DND-41 (cell line): ENCODE results near the gene CBLN4.

Experiments used
- ATAC-seq: fragments of 200-7000 bp; cut with Tn5 transposase; 3 replicates; pipeline ENCODE4 v1.9.1; 2021; ENCODE audit warnings: low read depth; ENCODE audit not compliant: insufficient read depth
- DNase-seq: peaks from one replicate; pipeline ENCODE4 v3.0.0-alpha.2; 2020
- H2AFZ ChIP-seq: 2 replicates; pipeline ENCODE4 v1.6.0; 2012; ENCODE audit warnings: low read depth, low read length
- H3K27ac ChIP-seq: 2 replicates; pipeline ENCODE4 v1.5.1; 2012; ENCODE audit warnings: low read length, inconsistent platforms
- H3K27me3 ChIP-seq: fragments of 200-600 bp; sonication (generic); 2 replicates; pipeline ENCODE4 v1.6.0; 2012; ENCODE audit warnings: low read length, mild to moderate bottlenecking, inconsistent platforms; ENCODE audit not compliant: insufficient read depth, poor library complexity
- H3K36me3 ChIP-seq: 2 replicates; pipeline ENCODE4 v1.5.1; 2012; ENCODE audit warnings: low read length, inconsistent platforms; ENCODE audit not compliant: insufficient read depth
- H3K4me1 ChIP-seq: 2 replicates; pipeline ENCODE4 v1.5.1; 2012; ENCODE audit warnings: mild to moderate bottlenecking, low read length; ENCODE audit not compliant: insufficient read depth
- H3K4me2 ChIP-seq: 2 replicates; pipeline ENCODE4 v1.6.0; 2012; ENCODE audit warnings: mild to moderate bottlenecking, moderate library complexity, low read length, inconsistent platforms; ENCODE audit not compliant: insufficient read depth
- H3K4me3 ChIP-seq, 2 experiments: fragments of 200-600 bp in 1 of 2; shearing (Covaris generic) in 1 of 2; 2 replicates each; pipeline ENCODE4 v1.5.1; 2012 to 2016; ENCODE audit warnings: inconsistent platforms in 2 of 2, low read length in 2 of 2, mild to moderate bottlenecking in 2 of 2, low read depth in 1 of 2, moderate library complexity in 1 of 2
- H3K79me2 ChIP-seq: 2 replicates; pipeline ENCODE4 v1.6.0; 2012; ENCODE audit warnings: low read length, inconsistent platforms; ENCODE audit not compliant: insufficient read depth
- H3K9ac ChIP-seq: 2 replicates; pipeline ENCODE4 v1.6.0; 2012; ENCODE audit warnings: low read depth, mild to moderate bottlenecking, inconsistent platforms, low read length, moderate library complexity
- H3K9me3 ChIP-seq: 2 replicates; pipeline ENCODE4 v1.5.1; 2012; ENCODE audit warnings: low read length, moderate library complexity, mild to moderate bottlenecking, inconsistent platforms; ENCODE audit not compliant: insufficient read depth, severe bottlenecking
- H4K20me1 ChIP-seq: 2 replicates; pipeline ENCODE4 v1.6.0; 2012; ENCODE audit warnings: low read length; ENCODE audit not compliant: insufficient read depth
- EZH2 ChIP-seq: IDR thresholded peaks from 3 replicates; pipeline ENCODE4 v1.6.1; 2012; ENCODE audit warnings: borderline replicate concordance, low read depth, mild to moderate bottlenecking, moderate library complexity, low read length, inconsistent platforms; ENCODE audit not compliant: severe bottlenecking
- TF ChIP-seq, protein P1 (sequence below): IDR thresholded peaks from 2 replicates; pipeline ENCODE4 v1.5.1; 2012; ENCODE audit warnings: borderline replicate concordance, low read length, moderate library complexity, mild to moderate bottlenecking; ENCODE audit not compliant: poor library complexity, severe bottlenecking; ENCODE audit errors: extremely low read depth

Gene CBLN4

GRCh38 chr20:56004611-56005388, 519 bp downstream of the CBLN4 start:
- Histone ChIP-seq H3K9me3 (peaks cover 10% of the 10 kb centered on the region), H3K27me3 (no peaks in the 10 kb centered on the region)

GRCh38 chr20:56004007-56004406, 1.3 kb downstream of the CBLN4 start:
- TF ChIP-seq, protein P1, sequence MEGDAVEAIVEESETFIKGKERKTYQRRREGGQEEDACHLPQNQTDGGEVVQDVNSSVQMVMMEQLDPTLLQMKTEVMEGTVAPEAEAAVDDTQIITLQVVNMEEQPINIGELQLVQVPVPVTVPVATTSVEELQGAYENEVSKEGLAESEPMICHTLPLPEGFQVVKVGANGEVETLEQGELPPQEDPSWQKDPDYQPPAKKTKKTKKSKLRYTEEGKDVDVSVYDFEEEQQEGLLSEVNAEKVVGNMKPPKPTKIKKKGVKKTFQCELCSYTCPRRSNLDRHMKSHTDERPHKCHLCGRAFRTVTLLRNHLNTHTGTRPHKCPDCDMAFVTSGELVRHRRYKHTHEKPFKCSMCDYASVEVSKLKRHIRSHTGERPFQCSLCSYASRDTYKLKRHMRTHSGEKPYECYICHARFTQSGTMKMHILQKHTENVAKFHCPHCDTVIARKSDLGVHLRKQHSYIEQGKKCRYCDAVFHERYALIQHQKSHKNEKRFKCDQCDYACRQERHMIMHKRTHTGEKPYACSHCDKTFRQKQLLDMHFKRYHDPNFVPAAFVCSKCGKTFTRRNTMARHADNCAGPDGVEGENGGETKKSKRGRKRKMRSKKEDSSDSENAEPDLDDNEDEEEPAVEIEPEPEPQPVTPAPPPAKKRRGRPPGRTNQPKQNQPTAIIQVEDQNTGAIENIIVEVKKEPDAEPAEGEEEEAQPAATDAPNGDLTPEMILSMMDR = no peak
- TF ChIP-seq EZH2 = no peak
- Histone ChIP-seq H3K27me3 (no peaks in the 10 kb centered on the region), H3K27ac (no peak overlapping the region), H3K9me3 (peaks cover 10% of the 10 kb centered on the region), H3K4me3 (no peak overlapping the region), H3K9ac (no peak overlapping the region), H2AFZ (no peak overlapping the region), H3K79me2 (no peaks in the 10 kb centered on the region), H3K36me3 (no peaks in the 10 kb centered on the region), H3K4me1 (no peaks in the 10 kb centered on the region), H4K20me1 (no peaks in the 10 kb centered on the region), H3K4me2 (no peak overlapping the region)
- DNase-seq = no peak
- ATAC-seq = no peak

More at GRCh38 chr20:56004611-56005388, 519 bp downstream of the CBLN4 start:
- H3K27ac ChIP-seq = no peak overlapping the region
- H2AFZ ChIP-seq = no peak overlapping the region
- no peak for DNase-seq
- no peak overlapping the region for H3K4me3 ChIP-seq
- H3K4me1 ChIP-seq = no peaks in the 10 kb centered on the region
- no peak for ATAC-seq
- H4K20me1 ChIP-seq = no peaks in the 10 kb centered on the region
- TF ChIP-seq, protein P1 = no peak
- TF ChIP-seq EZH2 = no peak
- H3K9ac ChIP-seq = no peak overlapping the region
- H3K36me3 ChIP-seq = no peaks in the 10 kb centered on the region
- H3K79me2 ChIP-seq = no peaks in the 10 kb centered on the region
- H3K4me2 ChIP-seq = no peak overlapping the region

DNA sequence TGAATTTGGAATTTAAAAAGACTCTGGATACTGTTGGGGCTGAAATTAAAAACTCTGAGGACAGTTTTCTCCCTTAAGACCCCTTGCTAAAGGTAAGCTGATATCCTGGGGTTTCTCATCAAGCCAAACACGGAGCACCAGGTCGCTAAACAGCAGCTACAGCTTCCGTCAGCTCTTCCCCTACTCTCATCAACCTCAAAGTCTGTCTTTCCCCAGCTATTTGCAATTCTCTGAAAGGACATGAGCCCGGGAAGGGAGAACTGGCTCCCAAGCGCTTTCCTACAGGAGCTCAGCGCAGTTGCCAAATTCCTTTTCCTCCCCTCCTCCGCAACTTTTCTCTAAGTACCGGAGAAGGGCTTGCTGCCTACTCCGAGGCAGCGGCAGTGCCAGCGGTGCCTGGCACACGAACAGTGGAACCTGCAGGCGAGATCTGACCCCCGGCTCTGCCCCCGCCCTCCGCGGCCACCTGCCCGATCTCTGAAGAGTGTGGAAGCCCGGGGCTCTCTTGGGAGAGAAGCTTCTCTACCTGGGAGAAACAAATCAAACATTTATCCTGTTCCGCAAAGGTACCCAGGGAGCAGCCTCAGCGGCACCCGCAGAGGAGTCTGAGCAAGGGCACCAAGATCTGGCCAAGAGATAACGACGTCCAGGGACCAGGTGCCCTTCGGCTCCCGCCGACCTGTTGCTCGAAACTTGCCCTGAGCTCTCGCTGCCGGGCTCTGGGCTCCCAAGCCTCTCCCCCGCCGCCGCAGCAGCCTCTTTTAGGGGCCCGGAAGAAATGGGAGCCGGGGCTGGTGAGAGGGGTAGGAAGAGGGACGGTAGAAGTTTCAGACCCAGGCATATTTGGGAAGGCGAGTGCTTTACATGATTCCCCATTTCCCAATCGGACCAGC, 2.2 kb downstream of the CBLN4 start:
- no peak overlapping the region for H2AFZ ChIP-seq
- H3K27ac ChIP-seq = no peak overlapping the region
- no peak overlapping the region for H3K9ac ChIP-seq
- H4K20me1 ChIP-seq = no peaks in the 10 kb centered on the region
- H3K4me2 ChIP-seq = no peak overlapping the region
- DNase-seq (no peak), ATAC-seq (no peak)
- no peaks in the 10 kb centered on the region for H3K4me1 ChIP-seq
- no peaks in the 10 kb centered on the region for H3K36me3 ChIP-seq
- H3K27me3 ChIP-seq = no peaks in the 10 kb centered on the region
- TF ChIP-seq, protein P1 = no peak
- TF ChIP-seq EZH2 = no peak
- no peaks in the 10 kb centered on the region for H3K79me2 ChIP-seq
- no peak overlapping the region for H3K4me3 ChIP-seq
- peaks cover 10% of the 10 kb centered on the region for H3K9me3 ChIP-seq
